Stimulated activated CD8-positive, alpha-beta memory T cell treated with anti-CD3 and anti-CD28 coated beads, Interleukin-15, amount 100 ng/mL, for 24 hours (primary cell): ENCODE data around the gene TNS4.

Experiments
- DNase-seq: peaks from one replicate; pipeline ENCODE4 v3.0.0-alpha.2; 2020; ENCODE audit warnings: low read depth

The TNS4 gene

GRCh38 chr17:40473573-40474365 lies 27.7 kb downstream of the TNS4 start:
- no peak for DNase-seq

DNA sequence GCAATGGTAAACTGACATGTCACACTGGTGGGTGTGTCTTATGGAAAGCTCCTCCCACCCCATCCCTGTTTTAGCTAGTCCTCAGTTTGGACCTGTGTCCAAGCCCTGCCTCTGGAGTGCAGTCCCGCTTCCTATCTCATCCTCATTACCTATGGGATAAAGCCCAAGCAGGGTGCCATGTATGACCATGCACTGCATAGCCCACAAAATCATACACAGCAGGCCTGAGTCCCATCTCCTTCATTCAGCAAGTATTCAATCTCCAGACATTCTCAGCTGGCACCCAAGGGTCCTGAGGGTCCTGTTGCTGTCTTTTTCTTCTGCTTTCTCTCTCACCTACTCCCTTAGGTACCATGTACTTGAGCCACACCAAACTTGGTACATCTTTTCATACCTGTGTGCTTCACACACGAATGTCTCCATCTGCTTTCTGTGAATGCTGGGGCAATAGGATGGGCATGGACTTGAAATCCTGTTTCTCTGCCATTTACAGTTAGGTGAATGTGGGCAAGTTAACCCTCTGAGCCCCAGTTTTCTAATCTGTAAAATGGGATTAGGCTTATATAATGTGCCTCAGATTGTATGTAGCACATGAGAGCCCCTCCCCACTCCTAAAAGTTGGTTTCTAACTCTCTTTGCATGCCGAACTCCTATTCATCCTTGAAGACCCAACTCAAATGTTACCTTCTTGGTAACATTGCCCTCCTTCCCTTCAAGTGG lies 28.5 kb downstream of the TNS4 start:
- DNase-seq = no peak

DNA sequence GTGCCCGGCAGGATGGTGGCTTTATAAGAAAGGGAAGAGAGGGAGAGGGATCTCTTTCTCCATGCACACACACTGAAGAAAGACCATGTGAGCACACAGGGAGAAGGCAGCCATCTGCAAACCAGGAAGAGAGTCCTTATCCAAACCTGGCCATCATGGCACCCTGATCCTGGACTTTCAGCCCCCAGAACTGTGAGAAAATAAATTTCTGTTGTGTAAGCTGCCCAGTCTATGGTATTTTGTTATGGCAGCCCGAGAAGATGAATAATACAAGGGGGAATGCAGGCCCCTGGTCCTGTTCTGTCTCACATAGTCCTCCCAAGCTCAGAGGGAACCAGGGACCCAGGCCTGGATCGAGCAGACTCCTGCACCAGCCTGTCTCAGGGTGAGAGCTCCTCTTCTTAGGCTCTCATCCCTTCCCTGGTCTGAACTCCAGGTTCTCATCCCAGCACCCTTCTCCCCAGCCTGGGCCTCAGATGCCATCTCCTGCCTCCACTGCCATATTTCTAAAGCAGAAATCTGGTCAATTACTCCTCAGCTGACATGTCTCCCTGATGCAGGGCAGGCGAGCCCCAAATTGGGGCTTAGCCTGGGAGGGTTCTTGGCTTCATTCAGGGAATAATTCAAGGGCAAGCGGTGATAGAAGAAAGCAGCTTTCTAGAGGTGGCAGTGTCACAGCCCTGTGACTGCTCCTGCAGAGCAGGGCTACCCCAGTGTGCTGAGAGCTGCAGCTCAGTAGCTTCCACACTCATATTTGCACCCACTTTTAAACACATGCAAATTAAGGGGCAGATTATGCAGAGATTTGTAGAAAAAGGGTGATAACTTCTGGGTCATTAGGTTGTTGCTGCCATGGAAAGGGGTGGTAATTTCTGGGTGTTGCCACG lies 29.3 kb downstream of the TNS4 start:
- DNase-seq = no peak

DNA sequence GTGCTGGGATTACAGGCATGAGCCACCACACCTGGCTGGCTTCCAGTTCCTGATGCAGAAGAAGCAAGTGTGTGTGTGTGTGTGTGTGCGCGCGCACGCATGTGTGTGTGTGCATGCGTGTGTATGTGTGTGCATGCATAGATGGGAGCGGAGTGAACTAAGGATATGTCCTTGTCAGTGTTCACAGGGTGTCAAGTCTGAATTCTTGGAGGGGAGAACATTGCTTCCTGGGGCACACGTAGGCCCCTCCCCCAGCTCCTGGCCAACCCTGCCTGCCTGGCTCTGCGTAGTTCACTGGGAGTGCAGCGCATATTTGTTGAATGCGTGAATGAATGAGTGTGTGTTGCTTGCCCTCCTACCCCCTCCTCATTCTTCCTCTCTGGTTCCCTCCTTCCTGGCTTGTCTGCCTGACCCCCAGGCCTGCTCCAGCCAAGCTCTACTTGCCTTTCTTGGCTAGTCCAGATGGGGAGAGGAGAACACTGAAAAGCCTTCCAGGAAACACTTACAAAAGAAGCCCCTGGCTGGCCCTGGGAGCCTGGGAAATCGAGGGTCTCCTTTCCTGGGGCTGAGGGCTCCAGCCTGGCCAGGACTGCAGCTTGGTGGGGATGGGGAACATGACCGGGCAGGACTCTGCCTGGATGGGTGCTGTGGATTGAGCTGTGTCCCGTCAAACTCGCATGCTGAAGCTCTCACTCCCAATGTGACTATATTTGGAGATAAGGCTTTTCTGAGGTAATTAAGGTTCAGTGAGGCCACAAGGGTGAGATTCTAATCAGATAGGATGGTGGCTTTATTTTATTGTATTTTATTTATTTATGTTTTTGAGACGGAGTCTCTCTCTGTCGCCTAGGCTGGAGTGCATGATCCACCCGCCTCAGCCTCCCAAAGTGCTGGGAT lies 30.2 kb downstream of the TNS4 start:
- DNase-seq = no peak

GRCh38 chr17:40469805-40470675 lies 31.4 kb downstream of the TNS4 start:
- DNase-seq = no peak

GRCh38 chr17:40468560-40468959 lies 32.9 kb downstream of the TNS4 start:
- DNase-seq = no peak

GRCh38 chr17:40467281-40467867 lies 34.0 kb downstream of the TNS4 start:
- DNase-seq = no peak

DNA sequence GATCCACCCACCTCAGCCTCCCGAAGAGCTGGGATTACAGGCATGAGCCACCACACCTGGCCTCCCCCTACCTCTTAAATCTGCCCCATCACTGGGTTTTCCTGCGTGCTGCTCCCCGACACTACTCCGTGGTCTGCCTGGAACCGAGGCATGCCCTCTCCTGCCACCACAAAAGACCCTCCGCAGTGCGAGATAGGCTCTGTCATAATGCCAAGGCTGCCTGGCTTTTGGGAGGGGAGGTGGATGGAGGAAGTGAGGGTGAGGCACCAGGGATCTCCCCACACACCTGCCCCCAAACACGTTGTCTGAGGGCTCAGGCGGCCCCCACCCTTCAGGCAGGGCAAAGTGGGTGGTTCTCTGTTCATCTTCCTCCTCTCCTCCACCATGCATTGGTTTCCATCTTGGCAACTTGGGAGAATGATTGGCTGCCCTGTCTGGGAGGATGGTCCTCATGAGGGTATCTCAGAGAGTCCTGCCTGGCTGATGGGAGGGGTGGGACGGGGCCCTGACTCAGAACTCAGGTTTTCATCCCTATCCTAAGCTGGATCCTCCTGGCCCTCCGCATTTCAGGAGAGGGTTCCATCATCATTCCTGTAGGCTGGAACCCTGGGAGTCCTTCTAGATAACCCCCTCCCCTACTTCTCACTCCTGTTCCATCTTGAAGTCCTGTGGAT lies 35.0 kb downstream of the TNS4 start:
- DNase-seq = no peak

DNA sequence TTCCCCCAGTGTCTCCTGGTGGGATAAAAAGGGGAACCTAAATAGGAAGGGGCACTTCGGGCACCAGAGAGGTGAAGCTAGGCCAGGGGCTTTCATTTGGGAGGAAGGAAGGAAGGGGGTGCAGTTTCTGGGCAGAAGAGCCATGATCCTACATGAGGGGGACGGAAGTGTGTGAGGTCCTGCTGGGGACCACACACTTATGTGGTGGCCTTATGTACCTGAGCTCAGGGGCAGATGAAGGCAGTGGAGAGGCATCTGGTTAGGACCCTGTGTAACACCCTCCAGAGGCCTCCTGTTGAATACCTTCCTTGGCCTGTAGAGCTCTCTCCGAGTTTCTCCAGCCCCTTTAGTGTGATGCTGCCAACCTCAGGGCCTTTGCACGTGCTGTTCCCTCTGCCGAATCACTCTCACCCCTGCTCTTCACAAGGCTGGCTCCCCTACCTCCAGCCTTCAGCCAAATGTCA lies 37.0 kb downstream of the TNS4 start:
- no peak for DNase-seq

- DNase-seq = no peak
These were observed 38.3 kb downstream of the TNS4 start for GRCh38 chr17:40463122-40463550.

- DNase-seq = no peak
These were observed 38.9 kb downstream of the TNS4 start for GRCh38 chr17:40462343-40463121.

DNA sequence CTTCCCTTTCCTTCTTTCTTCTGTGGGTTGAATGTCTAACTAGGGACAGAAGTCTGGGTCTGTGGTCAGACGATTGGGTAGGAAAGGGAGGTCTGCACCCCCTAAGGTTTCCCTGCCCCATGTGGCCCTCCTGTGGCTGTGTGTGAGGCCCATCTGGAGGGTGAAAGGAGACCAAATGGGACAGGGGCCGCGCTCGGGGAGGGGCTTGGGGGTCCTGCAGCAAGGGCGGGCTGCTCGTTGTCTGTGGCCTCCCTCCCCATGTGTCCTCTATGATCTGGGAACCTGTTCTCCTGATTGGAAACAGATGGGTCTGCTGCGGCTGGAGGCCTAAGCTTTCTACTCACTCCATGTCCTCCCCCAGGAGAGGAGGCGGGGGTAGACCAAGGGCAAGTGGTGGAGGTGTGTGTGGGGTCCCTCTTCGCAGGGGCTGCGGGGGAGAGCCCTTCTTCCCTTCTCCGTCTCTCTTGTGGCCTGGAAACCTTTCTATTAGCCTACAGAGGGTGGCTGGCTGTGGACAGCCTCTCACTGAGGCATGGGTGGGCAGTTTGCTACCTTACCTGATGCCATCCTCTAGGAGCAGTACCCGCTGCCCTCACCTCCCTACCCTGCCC lies 39.6 kb downstream of the TNS4 start:
- DNase-seq = no peak

GRCh38 chr17:40460968-40461731 lies 40.3 kb downstream of the TNS4 start:
- DNase-seq = no peak

GRCh38 chr17:40460604-40460967 lies 40.8 kb downstream of the TNS4 start:
- no peak for DNase-seq

DNA sequence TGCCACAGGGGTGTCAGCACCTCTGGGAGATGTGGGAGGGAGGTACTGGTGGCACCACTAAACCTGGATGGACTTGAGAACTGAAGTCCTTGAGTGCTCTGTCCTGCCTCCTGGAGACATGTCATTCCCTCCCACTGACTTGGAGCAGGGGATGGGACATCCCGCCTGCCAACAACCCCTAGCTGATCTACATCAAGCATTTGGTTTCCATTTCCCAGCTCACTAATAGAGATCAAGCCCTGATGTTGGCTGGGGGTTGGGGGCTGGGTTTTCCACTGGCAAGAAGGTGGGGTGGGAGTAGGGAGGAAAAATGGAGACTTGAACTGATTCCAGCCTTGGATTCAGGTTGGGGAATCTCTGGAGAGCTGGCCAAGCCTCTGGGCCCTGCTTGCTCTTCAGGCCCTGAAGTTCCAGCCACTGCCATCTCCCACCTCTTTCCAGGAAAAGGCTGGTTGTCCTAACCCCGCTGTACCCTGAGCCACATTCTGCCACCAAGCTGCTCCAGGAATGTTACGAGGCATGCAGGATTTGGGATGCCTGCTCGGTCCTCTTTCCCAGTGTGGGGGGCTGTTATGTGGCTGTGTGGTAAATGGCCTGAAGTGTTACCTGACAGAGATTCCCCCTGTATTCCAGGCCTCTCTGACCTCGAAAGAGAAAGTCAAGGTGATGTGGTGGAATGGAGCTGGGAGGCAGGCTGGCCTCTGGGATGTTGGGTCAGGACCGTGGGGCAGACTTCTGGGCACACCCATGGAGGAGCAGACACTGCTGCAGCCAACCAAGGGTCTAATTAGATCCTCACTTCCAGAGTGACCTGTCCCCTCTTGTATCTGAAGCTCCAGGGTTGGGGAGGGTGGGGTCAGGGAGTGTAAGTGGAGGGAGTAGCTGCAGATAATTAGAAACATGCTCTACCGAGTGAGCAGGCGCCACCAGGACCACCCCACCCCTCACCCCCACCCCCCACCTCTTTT lies 41.5 kb downstream of the TNS4 start:
- no peak for DNase-seq

DNA sequence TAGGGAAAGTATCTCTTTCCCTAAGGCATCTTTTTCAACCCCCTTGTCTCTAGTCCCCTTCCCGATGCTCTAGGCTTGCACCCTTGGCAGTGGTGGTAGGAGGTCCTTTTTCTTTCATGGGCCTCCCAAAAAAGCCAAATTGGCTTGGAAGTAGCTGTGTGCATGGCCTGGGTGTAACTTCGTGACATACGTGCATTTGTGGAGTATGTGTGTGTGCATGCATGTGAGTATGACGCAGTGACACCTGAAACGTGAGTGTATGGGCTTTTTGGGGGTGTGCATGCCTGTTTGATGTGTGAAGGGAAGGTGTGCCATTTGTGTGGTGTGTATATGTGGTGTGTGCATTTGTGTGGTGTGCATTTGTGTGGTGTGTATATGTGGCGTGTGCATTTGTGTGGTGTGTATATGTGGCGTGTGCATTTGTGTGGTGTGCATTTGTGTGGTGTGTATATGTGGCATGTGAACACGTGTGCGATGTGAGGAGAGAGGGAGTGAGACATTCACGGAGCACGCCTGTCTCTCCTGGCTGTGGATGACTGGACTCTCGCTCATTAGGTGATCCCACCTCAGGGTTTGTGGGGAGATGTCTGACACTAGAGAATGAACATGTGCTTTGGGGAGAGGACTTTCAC lies 42.5 kb downstream of the TNS4 start:
- DNase-seq = no peak
